HEK293 (cell line): ENCODE measurements around the gene MACROD1.
A peak's percentile ranks its signal among the peaks of the same experiment; 100 is the strongest.

Experiments
- CTCF ChIA-PET: fragments of 350-600 bp; formaldehyde crosslinking; extraction: SDS; loops from one replicate; lab custom pipeline; 2021; ENCODE audit warnings: antibody characterized with exemption; lab: Yijun Ruan, JAX
- POLR2A ChIA-PET: fragments of 300-600 bp; formaldehyde crosslinking; extraction: SDS; loops from one replicate; lab custom pipeline; 2020; ENCODE audit warnings: antibody characterized with exemption, inconsistent platforms; lab: Yijun Ruan, JAX
- H3K27ac ChIP-seq: fragments of 200-500 bp; sonication (Bioruptor generic); 2 replicates; pipeline ENCODE4 v1.5.1; 2014; ENCODE audit warnings: low read depth, low read length, control low read depth, inconsistent platforms; ENCODE audit errors: extremely low read depth
- H3K36me3 ChIP-seq, 2 experiments: fragments of 200-500 bp in 1 of 2; sonication (Bioruptor generic) in 1 of 2; 1 replicate in 1 of 2; 2 replicates in 1 of 2; pipeline ENCODE4 v1.5.1; 2014 to 2017; ENCODE audit warnings: inconsistent platforms in 2 of 2, low read length in 2 of 2; ENCODE audit not compliant: control insufficient read depth in 2 of 2, insufficient read depth in 1 of 2
- H3K4me1 ChIP-seq: fragments of 200-500 bp; sonication (Bioruptor generic); 2 replicates; pipeline ENCODE4 v1.5.1; 2014; ENCODE audit warnings: mild to moderate bottlenecking, low read length, inconsistent platforms; ENCODE audit not compliant: control insufficient read depth, insufficient read depth
- H3K4me3 ChIP-seq: 2 replicates; pipeline ENCODE4 v1.5.1; 2011; ENCODE audit warnings: low read depth, mild to moderate bottlenecking, control low read depth, low read length, moderate library complexity
- H3K9me3 ChIP-seq: fragments of 200-500 bp; sonication (Bioruptor generic); 2 replicates; pipeline ENCODE4 v1.5.1; 2014; ENCODE audit warnings: low read depth, low read length, inconsistent platforms; ENCODE audit not compliant: control insufficient read depth, insufficient read depth
- EGR2 ChIP-seq: fragments of 450-650 bp; formaldehyde crosslinking; IDR thresholded peaks from 2 replicates; pipeline ENCODE4 v1.5.1; 2016; ENCODE audit warnings: low read depth, missing biosample characterization, missing genetic modification characterization
- GLIS2 ChIP-seq: fragments of 450-650 bp; formaldehyde crosslinking; IDR thresholded peaks from 2 replicates; pipeline ENCODE4 v1.5.1; 2016; ENCODE audit warnings: missing biosample characterization, missing genetic modification characterization
- MEIS1 ChIP-seq: sonication (generic); formaldehyde crosslinking; IDR thresholded peaks from 2 replicates; pipeline ENCODE4 v1.8.1; 2022; ENCODE audit warnings: missing genetic modification reagents, mild to moderate bottlenecking, borderline replicate concordance
- SP7 ChIP-seq: fragments of 450-650 bp; formaldehyde crosslinking; IDR thresholded peaks from 2 replicates; pipeline ENCODE4 v1.5.1; 2016; ENCODE audit warnings: missing biosample characterization, missing genetic modification characterization
- YY2 ChIP-seq: fragments of 450-650 bp; formaldehyde crosslinking; IDR thresholded peaks from 2 replicates; pipeline ENCODE4 v1.5.1; 2016; ENCODE audit warnings: missing biosample characterization, missing genetic modification characterization
- ZBTB21 ChIP-seq: fragments of 450-650 bp; formaldehyde crosslinking; IDR thresholded peaks from 2 replicates; pipeline ENCODE4 v1.5.1; 2017; ENCODE audit warnings: missing biosample characterization, missing genetic modification characterization
- ZBTB8A ChIP-seq: fragments of 450-650 bp; formaldehyde crosslinking; IDR thresholded peaks from 2 replicates; pipeline ENCODE4 v1.5.1; 2016; ENCODE audit warnings: missing biosample characterization, missing genetic modification characterization
- ZFP41 ChIP-seq: fragments of 450-650 bp; formaldehyde crosslinking; IDR thresholded peaks from 2 replicates; pipeline ENCODE4 v1.5.1; 2016; ENCODE audit warnings: missing biosample characterization, missing genetic modification characterization, borderline replicate concordance
- ZNF16 ChIP-seq: fragments of 450-650 bp; formaldehyde crosslinking; IDR thresholded peaks from 2 replicates; pipeline ENCODE4 v1.5.1; 2016; ENCODE audit warnings: low read depth, missing biosample characterization, missing genetic modification characterization
- ZNF211 ChIP-seq: fragments of 450-650 bp; formaldehyde crosslinking; IDR thresholded peaks from 2 replicates; pipeline ENCODE4 v1.5.1; 2016; ENCODE audit warnings: low read depth, missing biosample characterization, missing genetic modification characterization
- ZNF266 ChIP-seq: fragments of 450-650 bp; formaldehyde crosslinking; IDR thresholded peaks from 2 replicates; pipeline ENCODE4 v1.5.1; 2016; ENCODE audit warnings: missing biosample characterization, missing genetic modification characterization, low read depth
- ZNF341 ChIP-seq: fragments of 450-650 bp; formaldehyde crosslinking; IDR thresholded peaks from 2 replicates; pipeline ENCODE4; 2016; ENCODE audit warnings: low read depth, missing biosample characterization, missing genetic modification characterization
- ZNF391 ChIP-seq: fragments of 450-650 bp; formaldehyde crosslinking; IDR thresholded peaks from 2 replicates; pipeline ENCODE4 v1.5.1; 2016; ENCODE audit warnings: low read depth, missing biosample characterization, missing genetic modification characterization, borderline replicate concordance
- ZNF398 ChIP-seq: fragments of 450-650 bp; formaldehyde crosslinking; IDR thresholded peaks from 2 replicates; pipeline ENCODE4 v1.5.1; 2017; ENCODE audit warnings: missing biosample characterization, missing genetic modification characterization
- ZNF561 ChIP-seq: fragments of 450-650 bp; IDR thresholded peaks from 2 replicates; pipeline ENCODE4 v1.5.1; 2018; ENCODE audit warnings: missing biosample characterization, missing genetic modification characterization, borderline replicate concordance
- ZNF621 ChIP-seq: fragments of 450-650 bp; formaldehyde crosslinking; IDR thresholded peaks from 2 replicates; pipeline ENCODE4 v1.5.1; 2017; ENCODE audit warnings: missing biosample characterization, missing genetic modification characterization
- ZNF623 ChIP-seq: fragments of 450-650 bp; formaldehyde crosslinking; IDR thresholded peaks from 2 replicates; pipeline ENCODE4 v1.5.1; 2016; ENCODE audit warnings: missing biosample characterization, missing genetic modification characterization
- ZNF629 ChIP-seq: fragments of 450-650 bp; formaldehyde crosslinking; IDR thresholded peaks from 2 replicates; pipeline ENCODE4 v1.5.1; 2017; ENCODE audit warnings: missing biosample characterization, missing genetic modification characterization
- ZSCAN23 ChIP-seq: fragments of 450-650 bp; formaldehyde crosslinking; IDR thresholded peaks from 2 replicates; pipeline ENCODE4 v1.5.1; 2016; ENCODE audit warnings: missing biosample characterization, missing genetic modification characterization
- TF ChIP-seq, protein P1 (sequence below): fragments of 450-650 bp; formaldehyde crosslinking; IDR thresholded peaks from 2 replicates; pipeline ENCODE4 v1.5.1; 2017; ENCODE audit warnings: missing biosample characterization, mild to moderate bottlenecking, missing genetic modification characterization, moderate library complexity
- TF ChIP-seq, protein P2 (sequence below): sonication (generic); formaldehyde crosslinking; IDR thresholded peaks from 2 replicates; pipeline ENCODE4 v1.8.1; 2022; ENCODE audit warnings: mild to moderate bottlenecking, moderate library complexity, missing genetic modification reagents
- TF ChIP-seq, protein P3 (sequence below): fragments of 450-650 bp; formaldehyde crosslinking; IDR thresholded peaks from 2 replicates; pipeline ENCODE4 v1.5.1; 2016; ENCODE audit warnings: missing biosample characterization, missing genetic modification characterization, borderline replicate concordance

MACROD1 gene

DNA sequence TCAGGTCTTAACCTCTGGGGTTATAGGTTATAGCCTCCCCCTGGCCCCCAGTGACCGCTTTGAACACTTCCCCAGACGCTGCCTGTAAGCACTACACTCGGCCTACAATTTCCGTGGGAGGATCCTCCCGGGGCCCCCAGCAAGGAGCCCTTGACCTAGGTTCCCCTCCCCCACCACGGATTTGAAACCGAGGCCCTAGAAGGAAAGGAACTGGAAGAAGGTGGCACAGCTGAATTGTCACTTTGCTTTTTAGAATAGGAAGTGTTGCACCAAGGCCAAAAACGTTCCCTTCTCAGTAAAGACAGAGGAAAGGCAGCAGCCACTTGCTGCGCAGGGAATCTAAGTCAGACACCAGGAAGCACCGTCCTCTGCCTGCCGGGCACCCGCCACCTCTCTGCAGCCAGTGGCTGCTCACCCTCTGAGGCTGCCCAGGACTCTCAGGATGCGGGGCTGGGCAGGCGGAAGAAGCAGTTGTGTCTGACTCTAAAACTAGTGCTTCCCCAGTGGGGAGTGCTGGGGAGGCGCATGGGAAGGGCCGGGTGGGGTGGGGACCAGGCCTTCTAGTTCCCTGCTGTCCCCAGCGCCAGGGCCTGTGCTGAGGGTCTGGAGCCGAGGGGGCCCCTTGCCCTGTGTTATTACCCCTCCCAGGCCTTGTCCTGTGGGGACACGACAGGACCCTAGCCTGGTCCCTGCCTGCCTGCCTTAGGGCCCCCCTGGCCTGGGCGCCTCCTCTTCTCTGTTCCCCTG is 138.1 kb downstream of the MACROD1 start:
- CTCF ChIA-PET: interaction anchor here (0.7 kb wide), 1 partner anchor 58 kb away, joined by 3 read pairs; no protein-coding TSS in a partner anchor

DNA sequence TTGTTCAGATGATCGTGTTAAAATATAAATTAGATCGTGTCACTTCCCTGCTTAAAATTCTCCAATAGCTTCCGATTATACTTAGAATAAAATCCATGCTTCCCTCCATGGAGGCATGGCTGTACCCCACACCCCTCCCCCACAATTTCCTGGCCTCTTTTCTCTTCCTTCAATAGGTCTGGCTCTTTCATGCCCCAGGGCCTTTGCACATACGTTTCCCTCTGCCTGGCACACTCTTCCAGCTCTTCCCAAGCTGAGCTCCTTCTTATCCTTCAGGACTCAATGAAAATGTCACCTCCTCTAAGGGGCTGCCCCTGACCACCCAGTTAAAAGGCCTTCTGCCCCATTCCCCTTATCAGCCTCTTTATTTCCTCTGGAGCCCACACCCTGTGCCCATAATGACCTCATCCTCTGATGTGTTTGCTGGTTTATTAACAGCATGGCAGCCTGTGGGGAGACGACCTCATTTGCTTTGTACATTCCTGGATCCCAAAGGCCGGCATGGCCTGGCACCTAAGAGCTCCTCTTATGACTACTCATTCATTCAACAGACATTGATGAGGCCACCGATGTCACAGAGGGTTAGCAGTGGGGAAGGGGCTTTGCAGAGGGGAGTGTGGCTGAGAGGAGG is 139.2 kb downstream of the MACROD1 start:
- ChIA-PET CTCF (interaction anchor here (0.7 to 0.8 kb wide), 3 partner anchors 41 to 453 kb away, joined by 3 to 6 read pairs (median 3); partner anchors contain the start of gene OTUB1), POLR2A (no interaction called here)
- no peak overlapping the region for H3K4me3 ChIP-seq
- H3K27ac ChIP-seq: no peak overlapping the region
- no peaks in the 10 kb centered on the region for H3K36me3 ChIP-seq
- no peaks in the 10 kb centered on the region for H3K9me3 ChIP-seq
- H3K4me1 ChIP-seq: no peaks in the 10 kb centered on the region
- TF ChIP-seq ZNF623 (tag by site-specific recombination): peak; percentile 97
- TF ChIP-seq ZNF621 (tag by site-specific recombination): no peak
- no peak for TF ChIP-seq ZSCAN23 (tag by site-specific recombination)
- TF ChIP-seq ZNF211 (tag by site-specific recombination): no peak
- TF ChIP-seq ZNF16 (tag by site-specific recombination): no peak
- no peak for TF ChIP-seq ZFP41 (tag by site-specific recombination)
- TF ChIP-seq ZNF629 (tag by site-specific recombination): peak; percentile 48
- no peak for TF ChIP-seq ZNF561
- no peak for TF ChIP-seq SP7 (tag by site-specific recombination)
- no peak for TF ChIP-seq YY2
- no peak for TF ChIP-seq ZNF391 (tag by site-specific recombination)
- no peak for TF ChIP-seq EGR2 (tag by site-specific recombination)
- no peak for TF ChIP-seq ZNF398
- no peak for TF ChIP-seq ZBTB21
- peak; percentile 41; the same call in 1 of the 2 replicates for TF ChIP-seq ZBTB8A (tag by site-specific recombination)
- TF ChIP-seq MEIS1 (CRISPR knock-in tag): no peak
- TF ChIP-seq, protein P1, sequence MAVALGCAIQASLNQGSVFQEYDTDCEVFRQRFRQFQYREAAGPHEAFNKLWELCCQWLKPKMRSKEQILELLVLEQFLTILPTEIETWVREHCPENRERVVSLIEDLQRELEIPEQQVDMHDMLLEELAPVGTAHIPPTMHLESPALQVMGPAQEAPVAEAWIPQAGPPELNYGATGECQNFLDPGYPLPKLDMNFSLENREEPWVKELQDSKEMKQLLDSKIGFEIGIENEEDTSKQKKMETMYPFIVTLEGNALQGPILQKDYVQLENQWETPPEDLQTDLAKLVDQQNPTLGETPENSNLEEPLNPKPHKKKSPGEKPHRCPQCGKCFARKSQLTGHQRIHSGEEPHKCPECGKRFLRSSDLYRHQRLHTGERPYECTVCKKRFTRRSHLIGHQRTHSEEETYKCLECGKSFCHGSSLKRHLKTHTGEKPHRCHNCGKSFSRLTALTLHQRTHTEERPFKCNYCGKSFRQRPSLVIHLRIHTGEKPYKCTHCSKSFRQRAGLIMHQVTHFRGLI (tag by site-specific recombination): no peak

More for the DNA sequence above, 138.1 kb downstream of the MACROD1 start:
- Histone ChIP-seq H3K4me3 (no peak overlapping the region), H3K36me3 (no peaks in the 10 kb centered on the region), H3K27ac (no peak overlapping the region), H3K4me1 (no peaks in the 10 kb centered on the region), H3K9me3 (no peaks in the 10 kb centered on the region)
- TF ChIP-seq, protein P2, sequence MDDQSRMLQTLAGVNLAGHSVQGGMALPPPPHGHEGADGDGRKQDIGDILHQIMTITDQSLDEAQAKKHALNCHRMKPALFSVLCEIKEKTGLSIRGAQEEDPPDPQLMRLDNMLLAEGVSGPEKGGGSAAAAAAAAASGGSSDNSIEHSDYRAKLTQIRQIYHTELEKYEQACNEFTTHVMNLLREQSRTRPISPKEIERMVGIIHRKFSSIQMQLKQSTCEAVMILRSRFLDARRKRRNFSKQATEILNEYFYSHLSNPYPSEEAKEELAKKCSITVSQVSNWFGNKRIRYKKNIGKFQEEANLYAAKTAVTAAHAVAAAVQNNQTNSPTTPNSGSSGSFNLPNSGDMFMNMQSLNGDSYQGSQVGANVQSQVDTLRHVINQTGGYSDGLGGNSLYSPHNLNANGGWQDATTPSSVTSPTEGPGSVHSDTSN (CRISPR knock-in tag): no peak
- TF ChIP-seq GLIS2 (tag by site-specific recombination): 0 out of 2 replicates have a peak, but pooled peaks have one; percentile 13
- no peak for TF ChIP-seq ZNF266 (tag by site-specific recombination)
- peak; percentile 63 for TF ChIP-seq ZNF341 (tag by site-specific recombination)
- TF ChIP-seq, protein P3, sequence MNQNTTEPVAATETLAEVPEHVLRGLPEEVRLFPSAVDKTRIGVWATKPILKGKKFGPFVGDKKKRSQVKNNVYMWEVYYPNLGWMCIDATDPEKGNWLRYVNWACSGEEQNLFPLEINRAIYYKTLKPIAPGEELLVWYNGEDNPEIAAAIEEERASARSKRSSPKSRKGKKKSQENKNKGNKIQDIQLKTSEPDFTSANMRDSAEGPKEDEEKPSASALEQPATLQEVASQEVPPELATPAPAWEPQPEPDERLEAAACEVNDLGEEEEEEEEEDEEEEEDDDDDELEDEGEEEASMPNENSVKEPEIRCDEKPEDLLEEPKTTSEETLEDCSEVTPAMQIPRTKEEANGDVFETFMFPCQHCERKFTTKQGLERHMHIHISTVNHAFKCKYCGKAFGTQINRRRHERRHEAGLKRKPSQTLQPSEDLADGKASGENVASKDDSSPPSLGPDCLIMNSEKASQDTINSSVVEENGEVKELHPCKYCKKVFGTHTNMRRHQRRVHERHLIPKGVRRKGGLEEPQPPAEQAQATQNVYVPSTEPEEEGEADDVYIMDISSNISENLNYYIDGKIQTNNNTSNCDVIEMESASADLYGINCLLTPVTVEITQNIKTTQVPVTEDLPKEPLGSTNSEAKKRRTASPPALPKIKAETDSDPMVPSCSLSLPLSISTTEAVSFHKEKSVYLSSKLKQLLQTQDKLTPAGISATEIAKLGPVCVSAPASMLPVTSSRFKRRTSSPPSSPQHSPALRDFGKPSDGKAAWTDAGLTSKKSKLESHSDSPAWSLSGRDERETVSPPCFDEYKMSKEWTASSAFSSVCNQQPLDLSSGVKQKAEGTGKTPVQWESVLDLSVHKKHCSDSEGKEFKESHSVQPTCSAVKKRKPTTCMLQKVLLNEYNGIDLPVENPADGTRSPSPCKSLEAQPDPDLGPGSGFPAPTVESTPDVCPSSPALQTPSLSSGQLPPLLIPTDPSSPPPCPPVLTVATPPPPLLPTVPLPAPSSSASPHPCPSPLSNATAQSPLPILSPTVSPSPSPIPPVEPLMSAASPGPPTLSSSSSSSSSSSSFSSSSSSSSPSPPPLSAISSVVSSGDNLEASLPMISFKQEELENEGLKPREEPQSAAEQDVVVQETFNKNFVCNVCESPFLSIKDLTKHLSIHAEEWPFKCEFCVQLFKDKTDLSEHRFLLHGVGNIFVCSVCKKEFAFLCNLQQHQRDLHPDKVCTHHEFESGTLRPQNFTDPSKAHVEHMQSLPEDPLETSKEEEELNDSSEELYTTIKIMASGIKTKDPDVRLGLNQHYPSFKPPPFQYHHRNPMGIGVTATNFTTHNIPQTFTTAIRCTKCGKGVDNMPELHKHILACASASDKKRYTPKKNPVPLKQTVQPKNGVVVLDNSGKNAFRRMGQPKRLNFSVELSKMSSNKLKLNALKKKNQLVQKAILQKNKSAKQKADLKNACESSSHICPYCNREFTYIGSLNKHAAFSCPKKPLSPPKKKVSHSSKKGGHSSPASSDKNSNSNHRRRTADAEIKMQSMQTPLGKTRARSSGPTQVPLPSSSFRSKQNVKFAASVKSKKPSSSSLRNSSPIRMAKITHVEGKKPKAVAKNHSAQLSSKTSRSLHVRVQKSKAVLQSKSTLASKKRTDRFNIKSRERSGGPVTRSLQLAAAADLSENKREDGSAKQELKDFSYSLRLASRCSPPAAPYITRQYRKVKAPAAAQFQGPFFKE (tag by site-specific recombination): no peak
- POLR2A ChIA-PET: no interaction called here
